GM19463 (cell line): ENCODE results near the gene TDP2.
A peak's percentile ranks its signal among the peaks of the same experiment; 100 is the strongest.
"Not testable (repeated sequence)": the region's sequence is repeated elsewhere in the genome, so short reads cannot be mapped to it uniquely, and the experiment has no call there.

Experiments used
- ATAC-seq: cut with Tn5 transposase; IDR thresholded peaks from one replicate; pipeline ENCODE4 v1.9.1; 2021; ENCODE audit warnings: mild to moderate bottlenecking, moderate library complexity; ENCODE audit not compliant: unreplicated experiment

Gene TDP2

GRCh38 chr6:24666641-24667377 is at the start of gene TDP2, which contains the start of gene ACOT13:
TSS of gene TDP2 (minus strand) at chr6:24666899. CDS start at chr6:24666862, 37 bp downstream.
TSS of gene ACOT13 (plus strand) at chr6:24667077. CDS start at chr6:24667264, 187 bp downstream.
- peak; percentile 95 for ATAC-seq

- ATAC-seq, result no peak
Observed at GRCh38 chr6:24710519-24711303, 44.0 kb upstream of the TDP2 start.

GRCh38 chr6:24709014-24709711 is 42.5 kb upstream of the TDP2 start:
- ATAC-seq, result no peak

- no peak for ATAC-seq
Observed at GRCh38 chr6:24708612-24709011, 41.9 kb upstream of the TDP2 start.

- ATAC-seq, result no peak
Observed at GRCh38 chr6:24704468-24704867, 37.8 kb upstream of the TDP2 start.

GRCh38 chr6:24702720-24703282 is 36.1 kb upstream of the TDP2 start:
- ATAC-seq, result no peak

GRCh38 chr6:24699521-24700359 is 33.0 kb upstream of the TDP2 start:
- ATAC-seq, result no peak

- ATAC-seq, result no peak
Observed at GRCh38 chr6:24696097-24696496, 29.4 kb upstream of the TDP2 start.

- ATAC-seq, result not testable (repeated sequence)
Observed at GRCh38 chr6:24695635-24696034, 28.9 kb upstream of the TDP2 start.

- no peak for ATAC-seq
Observed at GRCh38 chr6:24694198-24694597, 27.5 kb upstream of the TDP2 start.

GRCh38 chr6:24692848-24693592 is 26.3 kb upstream of the TDP2 start:
- no peak for ATAC-seq

- ATAC-seq, result no peak
Observed at GRCh38 chr6:24692415-24692814, 25.7 kb upstream of the TDP2 start.

- ATAC-seq, result no peak
Observed at GRCh38 chr6:24692003-24692402, 25.3 kb upstream of the TDP2 start.

- no peak for ATAC-seq
Observed at GRCh38 chr6:24691550-24691949, 24.9 kb upstream of the TDP2 start.

- no peak for ATAC-seq
Observed at GRCh38 chr6:24690593-24690992, 23.9 kb upstream of the TDP2 start.

GRCh38 chr6:24689964-24690363 is 23.3 kb upstream of the TDP2 start:
- no peak for ATAC-seq

GRCh38 chr6:24686946-24687345 is 20.2 kb upstream of the TDP2 start:
- ATAC-seq, result no peak

GRCh38 chr6:24686408-24686807 is 19.7 kb upstream of the TDP2 start:
- ATAC-seq, result no peak
